ENCODE measurements around the gene ZNRF3.
"Not testable (repeated sequence)": the region's sequence is repeated elsewhere in the genome, so short reads cannot be mapped to it uniquely, and the experiment has no call there.

Gene ZNRF3

DNA sequence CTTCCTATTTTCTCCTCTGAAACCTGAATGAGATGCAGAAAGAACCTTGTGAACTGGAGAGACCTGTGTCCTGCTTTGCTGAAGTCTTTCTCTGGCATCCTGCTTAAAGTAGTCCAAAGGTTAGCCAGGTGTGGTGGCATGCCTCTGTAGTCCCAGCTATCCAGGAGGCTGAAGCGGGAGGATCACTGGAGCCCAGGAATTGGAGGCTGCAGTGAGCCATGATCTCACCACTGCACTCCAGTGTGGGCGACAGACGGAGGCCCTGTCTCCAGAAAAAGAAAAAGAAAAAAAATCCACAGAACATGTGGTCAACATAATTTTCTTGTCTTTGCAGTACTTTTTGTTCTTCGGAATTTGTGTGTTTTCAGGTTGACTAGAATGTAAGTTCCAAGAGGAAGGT lies 187.1 kb downstream of the ZNRF3 start:
- no peak for DNase-seq (ENCODE audit: low spot score)

GRCh38 chr22:29071261-29072045 lies 188.1 kb downstream of the ZNRF3 start:
- DNase-seq (ENCODE audit: low spot score), result peak; percentile 30

- DNase-seq (ENCODE audit: low spot score), result peak; percentile 99
Observed at GRCh38 chr22:29072193-29072978, 189.0 kb downstream of the ZNRF3 start.

- DNase-seq (ENCODE audit: low spot score), result no peak
Observed at GRCh38 chr22:29072979-29073617, 189.7 kb downstream of the ZNRF3 start, which contains the start of gene KREMEN1. KREMEN1 (plus strand) TSS chr22:29073035; CDS start chr22:29073131, 96 bp downstream.

DNA sequence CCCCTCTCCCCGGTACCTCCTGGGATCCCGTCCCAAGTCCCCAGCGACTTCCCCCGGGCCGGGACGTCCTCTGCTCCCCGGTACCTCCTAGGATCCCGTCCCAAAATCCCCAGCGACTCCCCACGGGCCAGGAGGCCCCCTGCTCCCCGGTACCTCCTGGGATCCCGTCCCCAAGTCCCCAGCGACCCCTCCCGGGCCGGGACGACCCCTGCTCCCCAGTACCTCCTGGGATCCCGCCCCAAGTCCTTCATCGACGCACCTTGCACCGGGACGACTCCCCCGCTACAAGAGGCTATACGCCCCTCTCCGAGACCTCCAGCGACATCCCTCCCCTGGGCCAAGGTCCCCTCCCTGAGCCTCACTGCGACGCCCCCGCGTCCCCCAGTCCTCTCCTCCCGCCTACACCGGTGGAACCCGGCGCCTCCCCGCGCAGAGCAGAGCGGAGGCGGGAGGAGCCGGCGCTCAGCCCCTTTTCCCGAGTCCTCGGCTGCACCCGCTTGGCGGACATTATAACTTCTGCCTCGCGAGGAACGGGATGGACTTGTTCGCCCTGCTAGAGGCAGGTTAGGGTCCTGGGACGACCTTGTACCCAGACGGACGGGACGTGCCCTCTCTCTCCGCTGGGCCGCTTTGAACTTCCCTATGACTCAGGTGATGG lies 190.4 kb downstream of the ZNRF3 start:
- DNase-seq (ENCODE audit: low spot score), result peak; percentile 66

DNA sequence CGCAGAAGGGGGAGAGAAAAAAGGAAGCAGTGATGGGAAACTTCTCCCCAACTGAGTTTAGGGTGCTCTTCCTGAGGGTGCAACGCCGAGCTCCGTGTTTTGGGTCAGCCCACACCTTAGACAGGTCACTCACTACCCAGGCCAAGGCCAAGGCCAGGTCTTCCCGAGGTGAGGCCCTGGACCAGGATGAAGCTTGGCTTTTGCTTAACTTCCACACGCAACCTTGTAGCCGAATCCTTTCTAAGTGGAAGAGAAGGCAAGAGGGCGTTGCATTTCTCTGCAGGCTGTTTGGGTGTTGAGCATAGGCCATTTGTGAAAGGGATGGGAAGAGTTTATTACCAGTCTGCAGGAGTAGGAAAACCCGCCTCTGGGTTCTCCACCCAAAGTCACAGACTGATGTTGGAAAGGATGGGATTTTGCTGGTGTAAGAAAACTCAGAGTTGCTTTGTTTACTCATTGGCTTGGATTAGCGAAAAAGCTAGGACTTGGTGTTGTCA lies 191.0 kb downstream of the ZNRF3 start:
- no peak for DNase-seq (ENCODE audit: low spot score)

GRCh38 chr22:29078036-29078868 lies 194.9 kb downstream of the ZNRF3 start:
- DNase-seq (ENCODE audit: low spot score), result no peak

GRCh38 chr22:29078869-29079207 lies 195.5 kb downstream of the ZNRF3 start:
- DNase-seq (ENCODE audit: low spot score), result no peak

DNA sequence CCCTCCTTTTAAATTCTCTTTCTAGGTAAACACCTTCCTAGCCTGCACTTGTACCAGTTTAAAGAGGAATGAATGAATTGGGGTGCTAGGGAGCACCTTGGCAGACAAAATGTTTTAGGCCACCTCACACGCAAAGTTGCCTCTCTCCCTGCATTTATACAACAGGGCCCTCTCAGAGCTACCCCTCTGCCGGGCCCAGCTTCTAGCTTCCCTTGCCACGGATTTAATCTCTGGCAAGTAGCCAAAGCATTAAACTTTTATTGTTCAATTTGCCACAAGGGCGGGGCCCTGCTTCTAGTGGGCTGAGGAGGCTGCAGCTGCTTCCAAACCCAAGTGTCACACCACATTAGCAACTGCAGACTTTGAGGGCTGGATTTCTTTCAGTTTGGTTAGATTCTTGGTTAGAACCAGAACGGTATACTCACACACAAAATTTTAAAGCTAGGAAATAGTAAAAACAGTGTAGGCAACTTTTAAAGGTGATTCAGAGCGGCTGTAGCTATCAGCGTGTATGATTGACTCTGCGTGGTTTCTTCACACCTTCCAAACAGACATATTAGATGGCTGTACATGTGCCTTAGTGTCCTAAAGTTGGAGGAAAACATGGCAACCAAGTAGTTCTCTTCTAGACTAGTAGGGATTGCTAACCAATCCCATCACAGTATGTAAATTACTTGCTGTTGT lies 196.0 kb downstream of the ZNRF3 start:
- peak; percentile 26 for DNase-seq (ENCODE audit: low spot score)

DNA sequence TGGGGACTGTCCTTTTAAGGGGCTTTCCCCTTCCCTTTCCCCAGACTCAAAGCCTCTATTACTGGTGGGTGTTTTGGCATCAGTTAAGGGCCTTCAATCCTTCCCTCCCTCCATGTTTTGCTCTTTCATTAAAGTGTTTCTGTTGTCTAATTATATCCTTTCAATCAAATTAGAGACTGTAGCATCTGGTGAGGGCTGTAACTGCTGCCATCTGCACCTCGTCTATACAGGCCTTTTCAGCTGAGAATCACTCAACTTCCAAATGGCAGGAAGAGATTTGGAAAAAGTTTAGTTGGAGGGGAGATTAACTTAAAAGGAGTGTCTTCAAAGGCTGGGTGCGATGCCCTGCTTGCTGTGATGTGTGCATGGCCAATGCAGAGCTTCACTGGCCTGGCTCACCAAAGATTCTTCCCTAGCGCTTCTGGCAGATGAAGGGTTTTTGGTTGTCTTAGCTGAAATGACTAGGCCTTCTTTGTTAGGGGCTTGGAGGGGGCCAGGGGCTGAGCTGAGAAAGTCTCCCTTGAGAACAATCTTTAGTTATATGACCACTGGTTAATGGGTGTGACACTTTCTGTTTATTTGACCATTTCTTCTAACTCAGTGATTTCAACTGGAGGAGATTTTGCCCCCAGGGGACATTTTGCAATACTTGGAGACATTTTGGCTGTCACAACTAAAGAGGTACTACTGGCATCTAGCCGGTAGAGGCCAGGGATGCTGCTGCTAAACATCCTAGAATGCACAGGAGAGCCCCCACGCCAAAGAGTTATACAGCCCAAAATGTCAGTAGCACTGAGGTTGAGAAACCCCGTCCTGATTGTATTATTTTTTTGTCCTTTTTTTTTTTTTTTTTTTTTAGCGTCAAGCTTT lies 197.0 kb downstream of the ZNRF3 start:
- DNase-seq (ENCODE audit: low spot score), result no peak

- no peak for DNase-seq (ENCODE audit: low spot score)
Observed at GRCh38 chr22:29081517-29082236, 198.3 kb downstream of the ZNRF3 start.

DNA sequence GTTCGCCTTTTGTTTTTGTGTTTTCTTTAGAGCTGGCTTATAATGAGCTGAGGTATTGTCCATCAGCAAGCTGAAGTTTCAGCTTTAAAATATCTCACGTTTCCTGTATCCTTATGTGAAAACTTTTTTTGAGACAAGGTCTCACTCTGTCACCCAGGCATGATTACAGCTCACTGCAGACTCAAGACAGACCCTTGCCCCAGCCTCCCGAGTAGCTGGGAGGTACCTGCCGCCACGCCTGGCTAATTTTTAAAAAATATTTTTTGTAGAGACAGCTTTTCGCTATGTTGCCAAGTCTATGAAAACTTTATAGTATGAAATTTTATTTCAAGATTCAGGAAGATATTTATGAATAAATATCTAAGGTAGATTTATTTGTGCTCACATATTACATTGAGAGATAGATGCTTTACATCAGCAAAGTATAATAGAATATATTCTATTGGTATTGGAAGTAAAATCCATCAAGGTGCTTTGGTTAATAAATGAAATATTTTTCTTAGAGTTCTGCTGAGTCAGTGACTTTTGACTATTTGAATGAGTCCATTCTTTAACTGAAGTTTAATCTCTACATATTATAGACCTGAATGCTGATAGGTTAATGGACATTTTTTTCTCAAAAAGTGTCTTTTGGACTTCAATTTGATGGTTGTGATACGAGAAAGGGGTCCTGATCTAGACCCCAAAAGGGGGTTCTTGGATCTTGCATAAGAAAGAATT lies 199.6 kb downstream of the ZNRF3 start:
- DNase-seq (ENCODE audit: low spot score), result no peak

DNA sequence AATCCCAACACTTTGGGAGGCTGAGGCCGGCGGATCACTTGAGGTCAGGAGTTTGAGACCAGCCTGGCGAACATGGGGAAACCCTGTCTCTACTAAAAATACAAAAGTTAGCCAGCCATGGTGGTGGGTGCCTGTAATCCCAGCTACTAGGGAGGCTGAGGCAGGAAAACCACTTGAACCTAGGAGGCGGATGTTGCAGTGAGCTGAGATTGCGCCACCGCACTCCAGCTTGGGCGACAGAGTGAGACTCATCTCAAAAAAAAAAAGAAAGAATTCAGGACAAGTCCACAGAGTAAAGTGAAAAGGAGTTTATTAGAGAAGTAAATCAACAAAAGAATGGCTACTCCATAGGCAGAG lies 200.2 kb downstream of the ZNRF3 start:
- DNase-seq (ENCODE audit: low spot score), result not testable (repeated sequence)

DNA sequence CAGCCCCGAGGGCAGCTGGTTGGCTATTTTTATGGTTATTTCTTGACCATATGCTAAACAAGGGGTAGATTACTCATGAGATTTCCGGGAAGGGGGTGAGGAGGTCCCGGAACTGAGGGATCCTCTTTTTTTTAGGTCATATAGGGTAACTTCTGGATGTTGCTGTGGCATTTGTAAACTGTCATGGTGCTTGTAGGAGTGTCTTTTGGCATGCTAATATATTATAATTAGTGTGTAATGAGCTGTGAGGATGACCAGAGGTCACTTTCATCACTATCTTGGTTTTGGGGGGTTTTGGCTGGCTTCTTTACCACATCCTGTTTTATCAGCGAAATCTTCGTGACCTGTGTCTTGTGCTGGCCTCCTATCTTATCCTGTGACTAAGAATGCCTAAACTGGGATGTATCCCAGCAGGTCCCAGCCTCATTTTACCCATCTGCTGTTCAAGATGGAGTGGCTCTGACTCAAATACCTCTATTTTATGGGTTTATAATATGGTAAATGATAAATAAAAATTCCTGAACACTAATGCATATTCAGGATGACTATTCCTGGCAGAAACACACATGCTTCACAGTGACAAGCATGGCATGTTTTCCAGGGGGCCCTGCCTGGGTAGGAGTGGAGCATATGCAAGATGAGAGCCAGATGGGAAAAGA lies 200.7 kb downstream of the ZNRF3 start:
- DNase-seq (ENCODE audit: low spot score), result no peak

DNA sequence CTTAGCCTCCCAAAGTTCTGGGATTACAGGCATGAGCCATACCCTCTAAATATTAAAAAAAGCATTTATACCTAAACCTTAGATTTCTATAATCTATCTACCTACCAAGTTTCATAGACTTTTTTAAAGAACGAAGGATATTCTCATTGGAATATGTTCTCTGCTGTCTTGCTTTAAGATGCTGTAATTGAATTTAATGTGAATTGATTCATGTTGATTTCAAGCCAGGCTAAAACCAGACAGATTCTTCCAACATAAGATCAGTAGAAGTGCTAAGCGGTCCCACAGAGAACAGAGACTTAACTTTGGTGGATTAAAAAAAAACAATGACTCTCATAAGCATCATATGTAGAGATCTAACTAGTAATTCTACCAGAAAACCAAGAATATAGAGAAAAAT lies 203.6 kb downstream of the ZNRF3 start:
- DNase-seq (ENCODE audit: low spot score), result no peak

DNA sequence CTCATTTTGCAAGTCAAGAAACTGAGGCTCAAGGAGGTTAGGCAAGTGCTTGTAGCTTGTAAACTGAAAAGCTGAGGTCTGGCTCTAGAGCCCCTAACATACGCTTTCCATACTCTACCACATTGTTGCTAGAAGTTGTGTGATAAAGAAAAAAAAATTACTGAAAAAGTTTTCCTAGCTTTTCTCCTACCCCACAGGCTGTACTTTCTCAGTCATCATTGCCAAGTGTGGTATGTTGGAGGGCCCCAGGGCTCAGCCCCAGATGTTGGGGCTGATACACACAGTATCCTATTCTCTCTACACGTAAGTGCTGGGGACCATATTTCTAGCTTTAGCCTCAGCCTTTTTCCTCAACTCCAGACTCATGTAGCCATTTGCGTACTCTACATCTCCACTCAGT lies 205.4 kb downstream of the ZNRF3 start:
- no peak for DNase-seq (ENCODE audit: low spot score)

DNA sequence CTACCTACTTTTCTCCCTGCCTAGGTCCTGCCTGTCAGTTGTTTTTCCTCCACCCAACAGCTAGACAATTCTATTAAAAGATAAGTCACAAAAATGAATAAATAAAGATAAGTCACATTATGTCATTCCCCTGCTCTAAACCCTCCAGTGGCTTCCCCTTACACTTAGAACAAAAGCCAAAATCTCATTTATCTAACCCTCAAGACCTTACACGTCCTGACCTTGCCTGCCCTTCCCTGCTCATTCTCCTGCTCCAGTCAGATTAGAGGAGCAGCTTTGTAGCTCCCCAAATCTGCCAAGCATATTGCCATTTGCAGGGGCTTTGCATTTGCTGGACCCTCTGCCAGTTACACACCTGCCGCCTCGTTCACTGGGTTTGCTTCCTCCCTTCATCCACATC lies 206.1 kb downstream of the ZNRF3 start:
- DNase-seq (ENCODE audit: low spot score), result no peak

- DNase-seq (ENCODE audit: low spot score), result no peak
Observed at GRCh38 chr22:29090039-29090438, 206.7 kb downstream of the ZNRF3 start.

All from AG20443 (cell line).